CD4-positive, alpha-beta T cell (primary cell): ENCODE results near the gene FUT6. TPM values are rescaled to one million over a fixed set of nuclear protein-coding genes. Genes with fewer than 3 reads are reported as not detected.
"Not testable (repeated sequence)": the region's sequence is repeated elsewhere in the genome, so short reads cannot be mapped to it uniquely, and the experiment has no call there.

Experiments
- ATAC-seq: fragments of 200-7000 bp; cut with Tn5 transposase; one replicate; pipeline ENCODE4 v1.10.0; 2022; ENCODE audit warnings: mild to moderate bottlenecking; ENCODE audit not compliant: poor library complexity
- CTCF ChIA-PET: fragments of 350-600 bp; sonication (Branson Sonifier 250); formaldehyde crosslinking; loops from one replicate; lab custom pipeline; 2021; ENCODE audit warnings: antibody characterized with exemption, inconsistent platforms; lab: Charles Lee
- POLR2A ChIA-PET: fragments of 350-600 bp; sonication (Branson Sonifier 250); formaldehyde crosslinking; loops from one replicate; lab custom pipeline; 2021; ENCODE audit warnings: antibody characterized with exemption, inconsistent platforms; lab: Charles Lee
- DNase-seq, 14 experiments: peaks; one replicate each; pipeline ENCODE4 v3.0.0-alpha.2; 2013 to 2020; ENCODE audit warnings: mixed read lengths in 2 of 14
- H3K27ac ChIP-seq, 2 donors: one replicate each; pipeline versions ENCODE4 v1.5.1 to v1.7.0; 2013; ENCODE audit warnings: low read length in 2 of 2, low read depth in 1 of 2, mild to moderate bottlenecking in 1 of 2
- H3K27me3 ChIP-seq, 2 experiments: 1 replicate in 1 of 2; 2 replicates in 1 of 2; pipeline versions ENCODE4 v1.6.1 to v1.7.0; 2013; ENCODE audit warnings: low read length in 2 of 2, control low read depth in 1 of 2, mild to moderate bottlenecking in 1 of 2, moderate library complexity in 1 of 2; ENCODE audit not compliant: insufficient read depth in 2 of 2, control insufficient read depth in 1 of 2
- H3K36me3 ChIP-seq: one replicate; pipeline ENCODE4 v1.6.1; 2013; ENCODE audit warnings: low read length, control low read depth; ENCODE audit not compliant: insufficient read depth
- H3K4me1 ChIP-seq: one replicate; pipeline ENCODE4 v1.6.1; 2013; ENCODE audit warnings: low read length, control low read depth; ENCODE audit not compliant: insufficient read depth
- H3K4me3 ChIP-seq: one replicate; pipeline ENCODE4 v1.5.1; 2013; ENCODE audit warnings: mild to moderate bottlenecking, low read length, moderate library complexity
- H3K9me3 ChIP-seq, 2 experiments: 1 replicate in 1 of 2; 2 replicates in 1 of 2; pipeline versions ENCODE4 v1.6.1 to v1.7.0; 2013; ENCODE audit warnings: low read length in 2 of 2, mild to moderate bottlenecking in 2 of 2, control low read depth in 1 of 2, moderate library complexity in 1 of 2; ENCODE audit not compliant: control insufficient read depth in 1 of 2, insufficient read depth in 1 of 2
- H3K27ac Mint-ChIP-seq: one replicate; pipeline ENCODE4 v1.8.0; 2020; ENCODE audit warnings: mixed read lengths
- H3K27me3 Mint-ChIP-seq: one replicate; pipeline ENCODE4 v1.8.0; 2021; ENCODE audit warnings: mixed read lengths
- H3K36me3 Mint-ChIP-seq: one replicate; pipeline ENCODE4 v1.8.0; 2021; ENCODE audit warnings: low read depth, mixed read lengths
- H3K4me1 Mint-ChIP-seq: one replicate; pipeline ENCODE4 v1.8.0; 2021; ENCODE audit warnings: low read depth, mixed read lengths
- H3K4me3 Mint-ChIP-seq: one replicate; pipeline ENCODE4 v1.8.0; 2020; ENCODE audit warnings: mild to moderate bottlenecking, mixed read lengths
- H3K9me3 Mint-ChIP-seq: one replicate; pipeline ENCODE4 v1.8.0; 2020; ENCODE audit warnings: mixed read lengths
- CTCF ChIP-seq: fragments of 200-600 bp; IDR thresholded peaks from one replicate; pipeline ENCODE4 v1.8.0; 2022; ENCODE audit warnings: antibody characterized with exemption, mild to moderate bottlenecking
- intact Hi-C, 2 experiments: fragments of 100-400 bp; cut with DNase I in 1 of 2; cut with micrococcal nuclease in 1 of 2; formaldehyde crosslinking; loops; one replicate each; pipeline versions ENCODE4 v1.15.1 to v1.9.0; 2023 to 2025; cut with DNase I, micrococcal nuclease
- total RNA-seq, 174 experiments: library from RNA in 2 of 174; stranded (reverse) in 2 of 174; gene quantifications; one replicate each; pipeline ENCODE4 v1.2.3 and lab custom pipeline; 2021 to 2026

FUT6 gene
- total RNA-seq, 2 experiments from 2014 or later, result 0.17 TPM; not detected in 1

GRCh38 chr19:5844456-5845433 lies 5.2 kb upstream of the FUT6 start:
- Mint-ChIP-seq H3K4me1 (no peaks in the 10 kb centered on the region), H3K4me3 (no peak overlapping the region), H3K27ac (no peak overlapping the region), H3K27me3 (no peaks in the 10 kb centered on the region), H3K36me3 (no peaks in the 10 kb centered on the region), H3K9me3 (no peaks in the 10 kb centered on the region)
- Histone ChIP-seq H3K27ac (no peak overlapping the region), H3K36me3 (no peaks in the 10 kb centered on the region), H3K4me1 (no peaks in the 10 kb centered on the region), H3K9me3 (no peaks in the 10 kb centered on the region), H3K27me3 (no peaks in the 10 kb centered on the region), H3K4me3 (no peak overlapping the region)
- intact Hi-C loops, result no loop called here
- no peak for TF ChIP-seq CTCF
- CTCF ChIA-PET, result no interaction called here
- POLR2A ChIA-PET, result interaction anchor here (0.8 kb wide), 1 partner anchor 31 kb away, joined by 3 read pairs; no protein-coding TSS in a partner anchor
- ATAC-seq, result no peak
- DNase-seq, result no peak

DNA sequence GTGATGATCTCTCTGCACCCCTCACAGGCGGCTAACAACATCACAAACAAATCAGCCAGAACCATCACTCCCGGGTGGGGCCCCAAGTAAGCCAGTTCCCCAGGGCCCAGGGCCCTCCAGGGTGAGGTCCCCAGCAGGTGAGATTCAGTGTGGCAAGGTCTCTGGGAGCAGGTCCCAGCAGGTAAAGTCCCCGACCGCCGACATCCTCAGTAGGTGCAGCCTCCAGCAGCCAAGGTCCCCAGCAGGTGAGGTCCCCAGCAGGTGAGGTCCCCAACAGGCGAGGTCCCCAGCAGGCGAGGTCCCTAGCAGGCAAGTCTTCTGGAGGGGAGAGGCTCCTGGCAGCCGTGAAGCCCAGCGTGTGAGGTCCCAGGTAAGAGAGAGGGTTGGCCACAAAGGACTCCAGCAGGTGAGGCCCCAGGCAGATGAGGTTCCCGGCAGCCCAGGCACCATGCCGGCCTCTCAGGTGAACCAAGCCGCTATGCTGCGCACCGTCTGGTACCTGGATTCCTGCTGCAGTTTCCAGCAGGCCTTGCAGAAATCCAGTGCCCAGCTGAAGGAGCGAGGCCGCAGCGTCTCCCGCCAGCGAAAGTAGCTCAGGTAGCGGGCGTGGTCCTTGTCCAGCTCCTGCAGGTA lies 3.9 kb upstream of the FUT6 start:
- no peaks in the 10 kb centered on the region for H3K36me3 ChIP-seq
- H3K27me3 ChIP-seq, result peaks cover 0 to under 1% of the 10 kb centered on the region in 2 experiments
- H3K27ac Mint-ChIP-seq, result no peak overlapping the region
- ChIA-PET POLR2A (no interaction called here), CTCF (no interaction called here)
- no peak overlapping the region for H3K27ac ChIP-seq
- no peak overlapping the region for H3K4me3 Mint-ChIP-seq
- no peaks in the 10 kb centered on the region for H3K36me3 Mint-ChIP-seq
- DNase-seq (no peak), ATAC-seq (no peak)
- H3K4me1 Mint-ChIP-seq, result no peaks in the 10 kb centered on the region
- H3K4me1 ChIP-seq, result no peaks in the 10 kb centered on the region
- peaks cover 2% of the 10 kb centered on the region for H3K27me3 Mint-ChIP-seq
- no peaks in the 10 kb centered on the region for H3K9me3 ChIP-seq
- no peak overlapping the region for H3K4me3 ChIP-seq
- no peaks in the 10 kb centered on the region for H3K9me3 Mint-ChIP-seq
- intact Hi-C loops, result no loop called here
- no peak for TF ChIP-seq CTCF

DNA sequence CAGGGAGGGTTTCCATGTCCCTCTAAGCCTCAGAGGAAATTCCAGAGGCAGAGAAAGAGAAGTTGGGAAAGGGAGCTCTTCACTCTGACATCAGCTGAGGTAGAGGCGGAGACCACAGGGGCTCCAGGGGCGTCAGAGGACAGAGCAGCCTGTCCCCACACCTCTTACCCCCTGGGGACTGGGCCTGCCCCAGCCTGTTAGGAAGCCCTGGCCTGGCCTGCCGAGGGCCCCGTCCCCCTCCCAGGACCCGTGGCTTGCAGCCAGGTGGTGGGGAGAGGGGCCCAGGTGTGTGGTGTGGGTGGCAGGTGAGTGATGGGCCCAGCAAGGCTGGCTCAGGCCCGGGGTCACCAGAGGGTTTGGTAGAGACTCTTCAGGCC lies 2.2 kb upstream of the FUT6 start:
- H3K27me3 ChIP-seq, H3K36me3 ChIP-seq, CTCF ChIA-PET, H3K27me3 Mint-ChIP-seq, H3K36me3 Mint-ChIP-seq, H3K4me3 Mint-ChIP-seq, POLR2A ChIA-PET, intact Hi-C loops, H3K27ac ChIP-seq, ATAC-seq, H3K4me3 ChIP-seq, H3K4me1 Mint-ChIP-seq, H3K27ac Mint-ChIP-seq, DNase-seq, H3K9me3 Mint-ChIP-seq, H3K9me3 ChIP-seq, H3K4me1 ChIP-seq: not testable (repeated sequence)
